IPS-18a (cell line): ENCODE results near the gene PDCL3.

ENCODE experiments used
- H3K27ac ChIP-seq: one replicate; pipeline ENCODE4 v1.5.1; 2013; ENCODE audit warnings: low read length
- H3K27me3 ChIP-seq: one replicate; pipeline ENCODE4 v1.6.1; 2013; ENCODE audit warnings: mild to moderate bottlenecking, low read length; ENCODE audit not compliant: control insufficient read depth, insufficient read depth
- H3K36me3 ChIP-seq: one replicate; pipeline ENCODE4 v1.6.1; 2013; ENCODE audit warnings: low read depth, low read length; ENCODE audit not compliant: control insufficient read depth
- H3K4me1 ChIP-seq: one replicate; pipeline ENCODE4 v1.6.1; 2013; ENCODE audit warnings: low read depth, low read length; ENCODE audit not compliant: control insufficient read depth
- H3K4me3 ChIP-seq: one replicate; pipeline ENCODE4 v1.5.1; 2013; ENCODE audit warnings: low read length
- H3K9ac ChIP-seq: one replicate; pipeline ENCODE4 v1.6.1; 2013; ENCODE audit warnings: mild to moderate bottlenecking, low read length, moderate library complexity
- H3K9me3 ChIP-seq: one replicate; pipeline ENCODE4 v1.6.1; 2013; ENCODE audit warnings: low read depth, low read length; ENCODE audit not compliant: control insufficient read depth

Gene PDCL3

GRCh38 chr2:100615471-100615870 is 52.7 kb downstream of the PDCL3 start:
- no peaks in the 10 kb centered on the region for H3K36me3 ChIP-seq
- H3K27me3 ChIP-seq: no peaks in the 10 kb centered on the region
- no peaks in the 10 kb centered on the region for H3K4me1 ChIP-seq
- no peaks in the 10 kb centered on the region for H3K9me3 ChIP-seq
- no peak overlapping the region for H3K4me3 ChIP-seq
- no peak overlapping the region for H3K9ac ChIP-seq
- no peak overlapping the region for H3K27ac ChIP-seq

DNA sequence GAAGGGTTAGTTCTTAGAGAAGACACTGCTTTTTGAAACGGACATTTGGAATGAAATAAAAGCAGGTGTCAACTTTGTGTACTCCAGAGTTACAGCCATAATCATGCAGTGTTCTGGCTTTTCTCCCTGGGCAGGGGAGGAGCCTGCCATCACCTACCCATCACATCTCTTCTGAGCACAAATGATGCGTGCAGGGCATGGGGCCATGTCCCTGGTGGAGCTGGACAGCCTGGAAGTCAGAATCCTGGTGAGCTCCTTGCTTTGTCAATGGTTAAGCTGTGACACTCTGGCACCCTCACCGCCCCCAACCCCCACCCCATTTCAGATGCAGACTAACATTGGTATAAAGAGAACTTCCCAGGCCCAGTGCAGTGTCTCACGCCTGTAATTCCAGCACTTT is 53.1 kb downstream of the PDCL3 start:
- H3K36me3 ChIP-seq: no peaks in the 10 kb centered on the region
- no peaks in the 10 kb centered on the region for H3K9me3 ChIP-seq
- no peak overlapping the region for H3K27ac ChIP-seq
- H3K9ac ChIP-seq: no peak overlapping the region
- no peak overlapping the region for H3K4me3 ChIP-seq
- H3K27me3 ChIP-seq: no peaks in the 10 kb centered on the region
- no peaks in the 10 kb centered on the region for H3K4me1 ChIP-seq

DNA sequence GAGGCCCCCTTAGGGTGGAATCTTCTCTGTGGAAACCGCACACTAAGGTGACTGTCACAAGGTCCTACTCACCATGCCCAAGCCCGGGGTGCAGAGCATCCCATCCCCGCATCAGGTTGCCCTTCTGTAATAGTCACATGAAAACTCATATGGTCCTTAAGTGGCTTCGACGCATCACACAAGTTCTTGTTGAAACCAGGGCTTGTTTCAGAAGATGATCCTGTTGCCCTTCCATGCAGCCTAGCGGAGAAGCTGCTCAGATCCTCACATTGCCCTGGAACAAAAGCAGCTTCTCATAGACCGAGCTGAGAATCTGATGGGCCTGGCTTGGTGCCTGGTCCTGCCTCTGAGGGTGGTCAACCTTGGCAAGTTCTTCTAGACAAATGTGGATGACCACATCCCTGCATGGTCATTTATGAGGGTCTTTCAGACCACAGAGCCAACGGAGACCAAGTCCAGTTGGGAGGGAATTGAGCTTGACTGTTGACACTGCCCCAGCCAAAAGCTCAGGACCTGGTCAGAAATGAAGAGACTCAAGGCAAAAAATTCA is 54.1 kb downstream of the PDCL3 start:
- no peaks in the 10 kb centered on the region for H3K9me3 ChIP-seq
- H3K4me1 ChIP-seq: no peaks in the 10 kb centered on the region
- no peak overlapping the region for H3K27ac ChIP-seq
- H3K27me3 ChIP-seq: no peaks in the 10 kb centered on the region
- H3K36me3 ChIP-seq: no peaks in the 10 kb centered on the region
- no peak overlapping the region for H3K4me3 ChIP-seq
- no peak overlapping the region for H3K9ac ChIP-seq

DNA sequence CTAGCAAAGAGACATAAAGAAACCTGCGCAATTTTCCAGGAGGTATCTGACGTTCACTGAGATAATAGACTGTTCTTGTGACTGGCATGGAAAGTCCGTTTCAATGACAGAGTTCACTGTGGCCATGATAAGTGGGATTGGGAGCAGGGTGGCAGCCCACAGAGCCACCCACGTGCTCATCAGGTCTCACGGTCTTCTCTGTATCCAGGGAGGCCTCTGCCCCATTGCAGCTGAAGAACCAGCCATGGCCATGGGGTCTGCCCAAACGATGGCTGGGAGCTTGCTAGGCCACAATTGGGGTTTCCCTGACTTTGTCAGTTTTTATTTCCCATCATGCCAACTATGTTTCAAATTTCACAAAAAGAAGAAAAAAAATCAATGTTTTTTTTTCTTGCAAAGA is 57.2 kb downstream of the PDCL3 start:
- no peak overlapping the region for H3K9ac ChIP-seq
- no peak overlapping the region for H3K27ac ChIP-seq
- no peaks in the 10 kb centered on the region for H3K36me3 ChIP-seq
- no peaks in the 10 kb centered on the region for H3K9me3 ChIP-seq
- no peaks in the 10 kb centered on the region for H3K27me3 ChIP-seq
- no peaks in the 10 kb centered on the region for H3K4me1 ChIP-seq
- no peak overlapping the region for H3K4me3 ChIP-seq

GRCh38 chr2:100620481-100620880 is 57.7 kb downstream of the PDCL3 start:
- Histone ChIP-seq H3K4me1 (no peaks in the 10 kb centered on the region), H3K9me3 (no peaks in the 10 kb centered on the region), H3K27me3 (no peaks in the 10 kb centered on the region), H3K27ac (no peak overlapping the region), H3K9ac (no peak overlapping the region), H3K36me3 (no peaks in the 10 kb centered on the region), H3K4me3 (no peak overlapping the region)

DNA sequence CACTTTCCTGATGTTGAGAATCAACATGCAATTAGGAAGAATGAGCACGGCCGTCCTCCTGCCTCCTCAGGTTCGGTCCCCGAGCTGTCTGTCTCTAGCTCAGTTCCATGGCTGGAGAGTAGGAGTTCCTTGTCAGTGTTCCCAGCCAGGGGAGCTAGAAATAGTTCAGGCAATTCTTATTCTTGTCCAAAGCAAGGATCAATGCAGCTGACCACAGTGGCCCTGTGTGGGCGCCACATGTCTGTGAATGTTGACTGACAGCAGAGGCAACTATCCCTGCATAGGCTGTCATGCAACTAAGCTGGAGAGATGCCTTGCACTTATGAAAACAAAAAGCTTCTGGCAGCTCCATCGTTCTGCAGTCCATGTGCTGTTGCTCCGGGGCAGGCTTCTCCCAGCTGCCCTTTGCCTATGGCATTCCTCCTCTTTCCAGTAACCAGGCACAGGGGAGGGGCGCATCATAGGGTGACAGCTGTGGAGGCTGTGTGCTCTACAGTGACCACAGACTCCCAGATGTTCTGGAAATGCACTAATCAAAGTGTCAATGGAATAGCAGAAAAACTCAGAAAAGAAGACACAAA is 58.7 kb downstream of the PDCL3 start:
- no peaks in the 10 kb centered on the region for H3K4me1 ChIP-seq
- H3K4me3 ChIP-seq: no peak overlapping the region
- no peaks in the 10 kb centered on the region for H3K36me3 ChIP-seq
- H3K9me3 ChIP-seq: no peaks in the 10 kb centered on the region
- H3K27ac ChIP-seq: no peak overlapping the region
- no peaks in the 10 kb centered on the region for H3K27me3 ChIP-seq
- H3K9ac ChIP-seq: no peak overlapping the region

DNA sequence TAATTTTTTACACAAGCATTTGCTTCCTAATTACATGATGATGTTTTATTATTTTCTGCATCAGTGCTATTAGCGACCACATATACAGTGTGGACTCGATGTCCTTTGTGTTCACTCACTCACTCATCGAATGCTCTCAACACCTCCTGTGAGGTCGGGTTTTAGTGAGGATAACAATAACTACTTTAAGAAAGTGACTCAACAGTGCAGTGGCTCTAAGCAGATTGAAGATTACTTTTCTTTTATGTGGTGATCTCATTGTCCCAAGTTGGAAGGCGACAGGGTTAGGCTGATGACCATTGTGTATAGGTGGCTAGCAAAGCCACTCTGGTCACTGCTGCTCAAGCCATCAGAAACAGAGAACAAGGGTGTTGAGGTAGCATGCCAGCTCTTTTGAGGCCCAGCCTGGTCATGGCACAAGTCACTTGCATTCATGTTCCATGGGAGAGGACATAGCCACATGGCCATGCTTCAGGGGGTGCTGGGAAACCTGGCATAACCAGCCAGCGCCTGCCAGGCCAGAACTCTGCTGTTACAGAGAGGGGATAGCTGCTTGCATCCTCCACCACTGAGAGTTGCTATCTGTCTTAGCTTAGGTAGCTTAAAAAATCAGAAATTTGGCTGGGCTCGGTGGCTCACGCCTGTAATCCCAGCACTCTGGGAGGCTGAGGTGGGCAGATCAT is 60.4 kb downstream of the PDCL3 start:
- Histone ChIP-seq H3K27ac (no peak overlapping the region), H3K27me3 (no peaks in the 10 kb centered on the region), H3K4me1 (no peaks in the 10 kb centered on the region), H3K9ac (no peak overlapping the region), H3K9me3 (no peaks in the 10 kb centered on the region), H3K36me3 (no peaks in the 10 kb centered on the region), H3K4me3 (no peak overlapping the region)

DNA sequence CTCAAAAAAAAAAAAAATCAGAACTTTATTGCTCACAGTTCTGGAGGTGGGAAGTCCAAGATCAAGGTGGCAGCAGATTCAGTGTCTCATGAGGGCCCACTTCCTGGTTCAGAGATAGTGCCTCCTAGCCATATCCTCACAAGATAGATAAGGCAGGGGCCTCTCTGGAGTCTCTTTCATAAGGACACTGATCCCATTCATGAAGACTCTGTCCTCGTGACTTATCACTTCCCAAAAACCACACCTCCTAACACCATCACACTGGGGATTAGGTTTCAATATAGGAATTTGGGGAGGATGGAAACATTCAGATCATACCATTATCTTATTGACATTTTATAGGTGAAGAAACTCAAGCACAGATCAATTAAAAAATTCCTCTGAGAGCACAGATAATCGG is 61.1 kb downstream of the PDCL3 start:
- no peaks in the 10 kb centered on the region for H3K36me3 ChIP-seq
- no peaks in the 10 kb centered on the region for H3K27me3 ChIP-seq
- H3K4me3 ChIP-seq: no peak overlapping the region

GRCh38 chr2:100624536-100624935 is 61.7 kb downstream of the PDCL3 start:
- Histone ChIP-seq H3K27ac (no peak overlapping the region), H3K4me3 (no peak overlapping the region), H3K9ac (no peak overlapping the region), H3K27me3 (no peaks in the 10 kb centered on the region), H3K4me1 (no peaks in the 10 kb centered on the region), H3K9me3 (no peaks in the 10 kb centered on the region), H3K36me3 (no peaks in the 10 kb centered on the region)

More for the DNA sequence above, 61.1 kb downstream of the PDCL3 start:
- no peak overlapping the region for H3K27ac ChIP-seq
- no peak overlapping the region for H3K9ac ChIP-seq
- H3K9me3 ChIP-seq: no peaks in the 10 kb centered on the region
- no peaks in the 10 kb centered on the region for H3K4me1 ChIP-seq

- Histone ChIP-seq H3K4me3 (no peak overlapping the region), H3K9ac (no peak overlapping the region), H3K4me1 (no peaks in the 10 kb centered on the region)
These were observed 62.9 kb downstream of the PDCL3 start for GRCh38 chr2:100625717-100626116.

More at GRCh38 chr2:100625717-100626116, 62.9 kb downstream of the PDCL3 start:
- Histone ChIP-seq H3K36me3 (no peaks in the 10 kb centered on the region), H3K27me3 (no peaks in the 10 kb centered on the region), H3K27ac (no peak overlapping the region), H3K9me3 (no peaks in the 10 kb centered on the region)
